Measurements from ENCODE around the gene LRRC47.

Gene LRRC47

GRCh38 chr1:3735027-3735681 is 61.1 kb downstream of the LRRC47 start:
- no peak for DNase-seq (ENCODE audit: low read depth)
- no peak overlapping the region for H3K4me3 ChIP-seq (ENCODE audit: low read depth, low read length)
- no peak for TF ChIP-seq POLR2A (IDR thresholded peaks at IDR 0.05; ENCODE audit: extremely low read depth, insufficient read length)
- TF ChIP-seq CTCF (IDR thresholded peaks at IDR 0.05; ENCODE audit: low read depth, low read length), result no peak
- TF ChIP-seq MYC (IDR thresholded peaks at IDR 0.05; ENCODE audit: low read depth, low read length), result no peak
- TF ChIP-seq MAX (IDR thresholded peaks at IDR 0.05; ENCODE audit: low read depth, low read length), result no peak

- TF ChIP-seq CTCF (IDR thresholded peaks at IDR 0.05; ENCODE audit: low read depth, low read length) (no peak), POLR2A (IDR thresholded peaks at IDR 0.05; ENCODE audit: extremely low read depth, insufficient read length) (no peak), MYC (IDR thresholded peaks at IDR 0.05; ENCODE audit: low read depth, low read length) (no peak), MAX (IDR thresholded peaks at IDR 0.05; ENCODE audit: low read depth, low read length) (no peak)
- DNase-seq (ENCODE audit: low read depth), result no peak
- no peak overlapping the region for H3K4me3 ChIP-seq (ENCODE audit: low read depth, low read length)
Observed at GRCh38 chr1:3734602-3735001, 61.7 kb downstream of the LRRC47 start.

- no peak for DNase-seq (ENCODE audit: low read depth)
- no peak for TF ChIP-seq POLR2A (IDR thresholded peaks at IDR 0.05; ENCODE audit: extremely low read depth, insufficient read length)
- no peak for TF ChIP-seq CTCF (IDR thresholded peaks at IDR 0.05; ENCODE audit: low read depth, low read length)
- no peak for TF ChIP-seq MAX (IDR thresholded peaks at IDR 0.05; ENCODE audit: low read depth, low read length)
- no peak for TF ChIP-seq MYC (IDR thresholded peaks at IDR 0.05; ENCODE audit: low read depth, low read length)
- H3K4me3 ChIP-seq (ENCODE audit: low read depth, low read length), result no peak overlapping the region
Observed at GRCh38 chr1:3733883-3734589, 62.3 kb downstream of the LRRC47 start.

- DNase-seq (ENCODE audit: low read depth), result no peak
- H3K4me3 ChIP-seq (ENCODE audit: low read depth, low read length), result no peak overlapping the region
- TF ChIP-seq MYC (IDR thresholded peaks at IDR 0.05; ENCODE audit: low read depth, low read length) (no peak), POLR2A (IDR thresholded peaks at IDR 0.05; ENCODE audit: extremely low read depth, insufficient read length) (no peak), CTCF (IDR thresholded peaks at IDR 0.05; ENCODE audit: low read depth, low read length) (no peak), MAX (IDR thresholded peaks at IDR 0.05; ENCODE audit: low read depth, low read length) (no peak)
Observed at GRCh38 chr1:3733094-3733882, 63.0 kb downstream of the LRRC47 start.

GRCh38 chr1:3732434-3733093 is 63.7 kb downstream of the LRRC47 start:
- no peak for DNase-seq (ENCODE audit: low read depth)
- no peak overlapping the region for H3K4me3 ChIP-seq (ENCODE audit: low read depth, low read length)
- TF ChIP-seq CTCF (IDR thresholded peaks at IDR 0.05; ENCODE audit: low read depth, low read length) (no peak), POLR2A (IDR thresholded peaks at IDR 0.05; ENCODE audit: extremely low read depth, insufficient read length) (no peak), MAX (IDR thresholded peaks at IDR 0.05; ENCODE audit: low read depth, low read length) (no peak), MYC (IDR thresholded peaks at IDR 0.05; ENCODE audit: low read depth, low read length) (no peak)

Measured in NB4 (cell line).